Measurements from ENCODE around the gene DACT1.

The DACT1 gene

GRCh38 chr14:58660407-58660806, 22.6 kb downstream of the DACT1 start:
- DNase-seq, result no peak
- intact Hi-C loops (cut with DNase I), result no loop called here

GRCh38 chr14:58662018-58662417, 24.3 kb downstream of the DACT1 start:
- no peak for DNase-seq
- intact Hi-C loops (cut with DNase I), result no loop called here

GRCh38 chr14:58662759-58663158, 25.0 kb downstream of the DACT1 start:
- intact Hi-C loops (cut with DNase I), result no loop called here
- DNase-seq, result no peak

- intact Hi-C loops (cut with DNase I), result no loop called here
- DNase-seq, result no peak
Observed at GRCh38 chr14:58663494-58664111, 25.8 kb downstream of the DACT1 start.

- no peak for DNase-seq
- intact Hi-C loops (cut with DNase I), result no loop called here
Observed at GRCh38 chr14:58665773-58666500, 28.2 kb downstream of the DACT1 start.

- intact Hi-C loops (cut with DNase I), result no loop called here
- no peak for DNase-seq
Observed at GRCh38 chr14:58666737-58667136, 29.0 kb downstream of the DACT1 start.

- DNase-seq, result no peak
- intact Hi-C loops (cut with DNase I), result no loop called here
Observed at GRCh38 chr14:58667900-58668299, 30.1 kb downstream of the DACT1 start.

GRCh38 chr14:58668848-58669480, 31.2 kb downstream of the DACT1 start:
- DNase-seq, result no peak
- intact Hi-C loops (cut with DNase I), result no loop called here

GRCh38 chr14:58669556-58670200, 31.9 kb downstream of the DACT1 start:
- no peak for DNase-seq
- intact Hi-C loops (cut with DNase I), result no loop called here

- DNase-seq, result no peak
- intact Hi-C loops (cut with DNase I), result no loop called here
Observed at GRCh38 chr14:58671024-58671423, 33.3 kb downstream of the DACT1 start.

- intact Hi-C loops (cut with DNase I), result no loop called here
- DNase-seq, result no peak
Observed at GRCh38 chr14:58671436-58671835, 33.7 kb downstream of the DACT1 start.

GRCh38 chr14:58673722-58674121, 36.0 kb downstream of the DACT1 start:
- DNase-seq, result no peak
- intact Hi-C loops (cut with DNase I), result no loop called here

GRCh38 chr14:58677001-58677400, 39.2 kb downstream of the DACT1 start:
- intact Hi-C loops (cut with DNase I), result no loop called here
- no peak for DNase-seq

GRCh38 chr14:58677517-58677916, 39.8 kb downstream of the DACT1 start:
- intact Hi-C loops (cut with DNase I), result no loop called here
- no peak for DNase-seq

GRCh38 chr14:58677996-58678395, 40.2 kb downstream of the DACT1 start:
- DNase-seq, result no peak
- intact Hi-C loops (cut with DNase I), result no loop called here

GRCh38 chr14:58680698-58681097, 42.9 kb downstream of the DACT1 start:
- no peak for DNase-seq

GRCh38 chr14:58687232-58687795, 49.6 kb downstream of the DACT1 start:
- DNase-seq, result no peak
- intact Hi-C loops (cut with DNase I), result no loop called here

More at GRCh38 chr14:58680698-58681097, 42.9 kb downstream of the DACT1 start:
- intact Hi-C loops (cut with DNase I), result no loop called here

GRCh38 chr14:58690801-58691516, 53.2 kb downstream of the DACT1 start:
- no peak for DNase-seq
- intact Hi-C loops (cut with DNase I), result no loop called here

- intact Hi-C loops (cut with DNase I), result no loop called here
- no peak for DNase-seq
Observed at GRCh38 chr14:58693048-58693447, 55.3 kb downstream of the DACT1 start.

Data from head of caudate nucleus (tissue), 42 donors.